ENCODE data around the gene PDIA6.

Gene PDIA6

DNA sequence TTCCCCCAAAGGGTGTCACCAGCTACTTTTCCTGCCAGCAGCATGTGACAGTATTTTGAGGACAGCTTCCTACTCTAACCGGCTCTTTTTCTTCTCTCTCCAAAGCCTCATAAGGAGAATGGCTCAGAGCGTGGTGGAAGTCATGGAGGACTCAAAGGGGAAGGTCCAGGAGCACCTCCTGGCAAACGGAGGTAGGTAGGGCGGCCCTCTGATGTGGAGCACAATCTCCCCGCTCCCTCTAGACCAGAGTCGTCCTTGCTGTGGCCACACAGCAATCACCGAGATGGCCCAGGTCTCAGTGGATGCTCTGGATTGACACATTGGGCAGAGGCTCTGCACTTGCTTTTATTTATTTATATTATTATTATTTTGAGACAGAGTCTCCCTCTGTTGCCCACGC lies 58.7 kb downstream of the PDIA6 start:
- TF ChIP-seq, protein P1, sequence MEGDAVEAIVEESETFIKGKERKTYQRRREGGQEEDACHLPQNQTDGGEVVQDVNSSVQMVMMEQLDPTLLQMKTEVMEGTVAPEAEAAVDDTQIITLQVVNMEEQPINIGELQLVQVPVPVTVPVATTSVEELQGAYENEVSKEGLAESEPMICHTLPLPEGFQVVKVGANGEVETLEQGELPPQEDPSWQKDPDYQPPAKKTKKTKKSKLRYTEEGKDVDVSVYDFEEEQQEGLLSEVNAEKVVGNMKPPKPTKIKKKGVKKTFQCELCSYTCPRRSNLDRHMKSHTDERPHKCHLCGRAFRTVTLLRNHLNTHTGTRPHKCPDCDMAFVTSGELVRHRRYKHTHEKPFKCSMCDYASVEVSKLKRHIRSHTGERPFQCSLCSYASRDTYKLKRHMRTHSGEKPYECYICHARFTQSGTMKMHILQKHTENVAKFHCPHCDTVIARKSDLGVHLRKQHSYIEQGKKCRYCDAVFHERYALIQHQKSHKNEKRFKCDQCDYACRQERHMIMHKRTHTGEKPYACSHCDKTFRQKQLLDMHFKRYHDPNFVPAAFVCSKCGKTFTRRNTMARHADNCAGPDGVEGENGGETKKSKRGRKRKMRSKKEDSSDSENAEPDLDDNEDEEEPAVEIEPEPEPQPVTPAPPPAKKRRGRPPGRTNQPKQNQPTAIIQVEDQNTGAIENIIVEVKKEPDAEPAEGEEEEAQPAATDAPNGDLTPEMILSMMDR (IDR thresholded peaks at IDR 0.05; ENCODE audit: borderline replicate concordance, insufficient read depth, low read depth, low read length): no peak
- no peak overlapping the region for H3K4me3 ChIP-seq (ENCODE audit: low read depth, low read length)

DNA sequence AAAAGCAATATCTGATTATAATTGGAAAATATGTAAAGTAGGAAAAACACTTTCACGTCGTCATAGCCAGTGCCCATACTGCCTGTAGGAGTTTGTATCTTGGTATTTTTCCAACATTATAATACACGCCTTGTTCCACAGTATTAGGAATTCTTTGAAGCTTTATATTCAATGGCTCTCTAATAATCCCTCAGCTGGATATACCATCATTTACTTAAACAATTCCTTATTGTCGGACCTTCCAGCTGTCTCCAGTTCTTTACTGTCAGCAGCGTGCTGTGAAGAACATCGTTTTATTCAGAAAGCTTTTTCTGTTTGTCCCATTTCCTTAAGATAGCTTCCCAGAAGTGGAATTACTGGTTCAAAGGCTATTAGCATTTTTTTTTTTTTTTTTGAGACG lies 59.4 kb downstream of the PDIA6 start:
- TF ChIP-seq, protein P1 (IDR thresholded peaks at IDR 0.05; ENCODE audit: borderline replicate concordance, insufficient read depth, low read depth, low read length): no peak
- H3K4me3 ChIP-seq (ENCODE audit: low read depth, low read length): no peak overlapping the region

DNA sequence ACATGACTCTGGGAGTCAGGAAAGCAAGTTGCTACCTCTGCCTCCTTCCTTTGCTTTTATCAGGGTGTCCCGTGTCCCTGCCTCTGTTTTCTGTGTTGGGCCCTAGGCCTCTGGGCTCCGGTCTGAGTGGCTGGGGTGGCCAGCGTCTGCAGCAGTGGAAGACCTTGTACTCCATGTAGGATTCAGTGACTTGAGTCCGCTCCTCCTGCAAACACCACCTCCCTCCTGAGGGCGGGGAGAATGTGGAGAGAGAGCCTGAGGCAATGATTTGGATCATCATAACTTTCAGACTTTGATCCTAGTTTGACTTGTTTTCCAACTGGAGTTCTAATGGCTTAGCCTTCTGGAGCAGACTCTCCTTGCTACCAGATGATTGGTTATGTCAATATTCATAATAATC lies 60.3 kb downstream of the PDIA6 start:
- no peak overlapping the region for H3K4me3 ChIP-seq (ENCODE audit: low read depth, low read length)
- TF ChIP-seq, protein P1 (IDR thresholded peaks at IDR 0.05; ENCODE audit: borderline replicate concordance, insufficient read depth, low read depth, low read length): no peak

DNA sequence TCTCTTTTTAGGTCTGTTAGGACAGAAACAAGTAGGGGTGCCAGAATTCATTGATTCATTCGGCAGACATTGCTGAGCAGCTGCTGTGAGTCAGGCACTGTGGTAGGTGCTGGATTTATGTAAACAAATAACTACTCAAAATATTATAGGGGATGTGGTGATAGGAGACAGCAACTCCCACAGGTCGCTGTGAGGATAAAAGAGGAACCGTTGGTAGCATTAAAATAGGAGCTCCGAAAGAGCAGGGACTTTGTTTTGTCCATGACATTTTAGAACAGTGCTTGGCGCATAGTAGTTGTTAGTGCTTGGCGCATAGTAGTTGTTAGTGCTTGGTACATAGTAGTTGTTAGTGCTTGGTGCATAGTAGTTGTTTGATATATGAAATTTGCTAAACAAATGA lies 62.0 kb downstream of the PDIA6 start:
- TF ChIP-seq, protein P1 (IDR thresholded peaks at IDR 0.05; ENCODE audit: borderline replicate concordance, insufficient read depth, low read depth, low read length): no peak
- no peak overlapping the region for H3K4me3 ChIP-seq (ENCODE audit: low read depth, low read length)

DNA sequence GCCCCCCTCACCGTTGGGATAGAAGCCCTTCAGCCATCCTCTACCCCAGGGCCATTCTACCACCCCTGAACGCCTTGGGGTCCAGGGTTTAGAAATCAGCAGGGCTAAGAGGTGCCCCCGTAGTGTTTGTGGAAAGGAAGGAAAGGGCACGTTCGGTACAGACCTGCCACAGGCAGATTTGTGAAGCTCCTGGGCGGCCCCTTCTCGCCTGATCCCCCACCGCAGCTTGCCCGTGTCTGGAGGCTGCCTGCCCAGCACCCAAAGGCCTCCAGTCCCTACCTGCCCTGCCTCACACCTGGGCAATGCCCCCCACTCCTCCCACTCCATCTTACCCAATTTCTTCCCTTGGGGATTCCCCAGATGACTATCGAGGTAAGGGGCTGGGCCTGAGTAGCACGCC lies 69.9 kb downstream of the PDIA6 start:
- TF ChIP-seq, protein P1 (IDR thresholded peaks at IDR 0.05; ENCODE audit: borderline replicate concordance, insufficient read depth, low read depth, low read length): no peak

DNA sequence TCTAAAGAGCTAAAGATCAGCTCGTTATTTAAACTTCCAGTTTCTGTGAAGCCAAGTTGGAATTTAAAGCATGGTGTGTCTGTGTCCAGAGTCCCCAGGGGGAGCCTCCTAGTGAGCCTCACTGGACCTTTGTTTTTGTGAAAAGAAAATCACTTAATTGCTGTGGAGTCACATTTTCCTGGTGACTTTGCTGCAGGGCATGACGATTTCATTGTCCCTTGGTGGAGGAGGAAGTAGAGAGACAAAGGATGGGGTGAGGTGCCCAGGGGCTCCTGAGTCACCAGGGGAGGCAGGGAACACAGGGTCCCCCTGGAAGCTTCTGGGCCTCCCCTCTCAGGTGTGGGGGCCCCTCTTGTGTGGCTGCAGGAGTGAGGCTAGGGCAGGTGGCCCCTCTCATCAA lies 71.4 kb downstream of the PDIA6 start:
- TF ChIP-seq, protein P1 (IDR thresholded peaks at IDR 0.05; ENCODE audit: borderline replicate concordance, insufficient read depth, low read depth, low read length): no peak
- no peak overlapping the region for H3K4me3 ChIP-seq (ENCODE audit: low read depth, low read length)

More for the DNA sequence above, 69.9 kb downstream of the PDIA6 start:
- H3K4me3 ChIP-seq (ENCODE audit: low read depth, low read length): no peak overlapping the region

DNA sequence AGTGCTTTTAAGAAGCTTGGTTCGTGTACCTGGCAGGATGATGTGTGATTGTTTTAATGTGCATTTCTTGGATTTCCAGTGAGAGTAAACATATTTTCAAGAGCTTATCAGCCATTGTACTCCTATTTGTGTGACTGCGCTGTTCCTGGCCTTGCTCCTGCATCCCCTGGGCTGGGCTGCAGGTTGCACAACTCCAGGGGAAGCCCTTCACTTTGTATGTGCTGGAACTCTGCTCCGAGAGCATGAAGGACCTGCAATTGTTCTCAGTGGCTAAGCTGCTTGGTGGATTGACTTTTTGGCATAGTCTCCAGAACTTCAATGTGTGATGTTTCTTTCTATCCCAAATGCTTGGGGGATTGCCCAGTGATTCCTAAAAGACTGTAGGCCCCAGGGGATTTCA lies 72.4 kb downstream of the PDIA6 start:
- TF ChIP-seq, protein P1 (IDR thresholded peaks at IDR 0.05; ENCODE audit: borderline replicate concordance, insufficient read depth, low read depth, low read length): no peak

More for the DNA sequence above, 72.4 kb downstream of the PDIA6 start:
- H3K4me3 ChIP-seq (ENCODE audit: low read depth, low read length): no peak overlapping the region
